Osteocyte (in vitro differentiated cells): ENCODE results near the gene AMBP. TPM values are rescaled to one million over a fixed set of nuclear protein-coding genes. Genes with fewer than 3 reads are reported as not detected.

Experiments
- DNase-seq: peaks from one replicate; pipeline ENCODE4 v3.0.0; 2021; ENCODE audit warnings: mixed read lengths; ENCODE audit not compliant: unreplicated experiment; ENCODE audit errors: extremely low spot score
- H3K27ac Mint-ChIP-seq: one replicate; pipeline ENCODE4 v1.8.0; 2021; ENCODE audit warnings: mild to moderate bottlenecking, mixed read lengths; ENCODE audit not compliant: unreplicated experiment
- H3K27me3 Mint-ChIP-seq: one replicate; pipeline ENCODE4 v1.8.0; 2021; ENCODE audit warnings: mixed read lengths; ENCODE audit not compliant: unreplicated experiment
- H3K36me3 Mint-ChIP-seq: one replicate; pipeline ENCODE4 v1.8.0; 2021; ENCODE audit warnings: mixed read lengths; ENCODE audit not compliant: unreplicated experiment
- H3K4me1 Mint-ChIP-seq: one replicate; pipeline ENCODE4 v1.8.0; 2021; ENCODE audit warnings: mixed read lengths; ENCODE audit not compliant: unreplicated experiment
- H3K4me3 Mint-ChIP-seq: one replicate; pipeline ENCODE4 v1.8.0; 2021; ENCODE audit warnings: mild to moderate bottlenecking, moderate library complexity, mixed read lengths; ENCODE audit not compliant: unreplicated experiment
- H3K9me3 Mint-ChIP-seq: one replicate; pipeline ENCODE4 v1.8.0; 2021; ENCODE audit warnings: mixed read lengths; ENCODE audit not compliant: unreplicated experiment
- long read RNA-seq: library from polyadenylated mRNA; unstranded; transcript quantifications from one replicate; pipeline ENCODE4 v2.0.0, GENCODE V29; 2021
- total RNA-seq: library from RNA; stranded (reverse); gene quantifications from 2 replicates; pipeline ENCODE4 v1.2.1, GENCODE V29; 2021
- TF ChIP-seq, protein P1 (sequence below): fragments of 200-600 bp; sonication (generic); IDR thresholded peaks from 2 replicates; pipeline ENCODE4 v1.5.0; 2021; ENCODE audit warnings: antibody characterized with exemption, mild to moderate bottlenecking, moderate library complexity

AMBP gene
- total RNA-seq = not detected in 2 replicates
- long read RNA-seq, partial matches to known transcripts = 0 of 2 reads
- long read RNA-seq, other reads (novel, unspliced or antisense) = 1 of 2 reads

DNA sequence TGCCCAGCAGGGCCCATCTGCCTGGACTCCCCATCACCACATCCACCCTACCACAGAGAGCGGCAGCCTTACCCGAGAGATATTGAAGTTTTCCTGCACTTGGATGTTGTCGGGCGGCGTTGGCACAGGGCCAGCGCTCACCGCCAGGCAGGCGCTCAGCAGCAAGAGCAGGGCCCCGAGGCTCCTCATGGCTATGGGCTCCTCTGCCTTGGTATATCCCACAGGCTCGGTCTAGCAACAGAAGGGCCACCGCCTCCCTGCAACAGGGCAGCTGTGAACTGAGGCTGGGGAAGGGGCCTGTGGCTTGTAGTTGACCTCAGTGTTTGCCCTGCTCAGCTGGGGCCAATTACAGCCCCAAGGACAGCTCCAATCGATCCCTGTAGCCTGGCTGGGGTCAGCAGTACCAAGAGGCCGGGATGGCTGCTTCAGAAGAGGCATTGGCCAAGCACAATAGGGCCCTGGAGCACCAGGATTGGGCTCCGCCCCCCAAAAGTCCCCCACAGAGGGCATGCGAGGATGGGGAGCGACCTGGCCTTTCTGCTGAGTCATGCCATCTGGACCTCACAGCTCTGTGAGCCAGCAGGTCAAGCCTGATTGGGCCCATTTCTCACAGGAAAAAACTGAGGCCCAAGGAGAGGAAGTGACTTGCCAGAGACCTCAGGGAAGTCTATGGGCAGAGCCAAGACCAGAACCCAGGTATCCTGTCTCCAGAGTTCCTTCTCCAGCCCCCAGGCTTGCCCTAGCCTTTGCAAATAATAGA, at the start of gene AMBP:
AMBP (minus strand) TSS at position 280 of the 760 bp plus-strand sequence; CDS start at position 189, 91 bp downstream.
- Mint-ChIP-seq H3K4me3 (no peak within 1 kb of the TSS), H3K27me3 (peaks cover 41% of the 10 kb centered on the region), H3K27ac (no peak within 1 kb of the TSS), H3K9me3 (no peaks in the 10 kb centered on the region), H3K36me3 (no peaks in the 10 kb centered on the region), H3K4me1 (peaks cover 3% of the 10 kb centered on the region)
- TF ChIP-seq, protein P1, sequence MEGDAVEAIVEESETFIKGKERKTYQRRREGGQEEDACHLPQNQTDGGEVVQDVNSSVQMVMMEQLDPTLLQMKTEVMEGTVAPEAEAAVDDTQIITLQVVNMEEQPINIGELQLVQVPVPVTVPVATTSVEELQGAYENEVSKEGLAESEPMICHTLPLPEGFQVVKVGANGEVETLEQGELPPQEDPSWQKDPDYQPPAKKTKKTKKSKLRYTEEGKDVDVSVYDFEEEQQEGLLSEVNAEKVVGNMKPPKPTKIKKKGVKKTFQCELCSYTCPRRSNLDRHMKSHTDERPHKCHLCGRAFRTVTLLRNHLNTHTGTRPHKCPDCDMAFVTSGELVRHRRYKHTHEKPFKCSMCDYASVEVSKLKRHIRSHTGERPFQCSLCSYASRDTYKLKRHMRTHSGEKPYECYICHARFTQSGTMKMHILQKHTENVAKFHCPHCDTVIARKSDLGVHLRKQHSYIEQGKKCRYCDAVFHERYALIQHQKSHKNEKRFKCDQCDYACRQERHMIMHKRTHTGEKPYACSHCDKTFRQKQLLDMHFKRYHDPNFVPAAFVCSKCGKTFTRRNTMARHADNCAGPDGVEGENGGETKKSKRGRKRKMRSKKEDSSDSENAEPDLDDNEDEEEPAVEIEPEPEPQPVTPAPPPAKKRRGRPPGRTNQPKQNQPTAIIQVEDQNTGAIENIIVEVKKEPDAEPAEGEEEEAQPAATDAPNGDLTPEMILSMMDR = no peak
- no peak for DNase-seq

DNA sequence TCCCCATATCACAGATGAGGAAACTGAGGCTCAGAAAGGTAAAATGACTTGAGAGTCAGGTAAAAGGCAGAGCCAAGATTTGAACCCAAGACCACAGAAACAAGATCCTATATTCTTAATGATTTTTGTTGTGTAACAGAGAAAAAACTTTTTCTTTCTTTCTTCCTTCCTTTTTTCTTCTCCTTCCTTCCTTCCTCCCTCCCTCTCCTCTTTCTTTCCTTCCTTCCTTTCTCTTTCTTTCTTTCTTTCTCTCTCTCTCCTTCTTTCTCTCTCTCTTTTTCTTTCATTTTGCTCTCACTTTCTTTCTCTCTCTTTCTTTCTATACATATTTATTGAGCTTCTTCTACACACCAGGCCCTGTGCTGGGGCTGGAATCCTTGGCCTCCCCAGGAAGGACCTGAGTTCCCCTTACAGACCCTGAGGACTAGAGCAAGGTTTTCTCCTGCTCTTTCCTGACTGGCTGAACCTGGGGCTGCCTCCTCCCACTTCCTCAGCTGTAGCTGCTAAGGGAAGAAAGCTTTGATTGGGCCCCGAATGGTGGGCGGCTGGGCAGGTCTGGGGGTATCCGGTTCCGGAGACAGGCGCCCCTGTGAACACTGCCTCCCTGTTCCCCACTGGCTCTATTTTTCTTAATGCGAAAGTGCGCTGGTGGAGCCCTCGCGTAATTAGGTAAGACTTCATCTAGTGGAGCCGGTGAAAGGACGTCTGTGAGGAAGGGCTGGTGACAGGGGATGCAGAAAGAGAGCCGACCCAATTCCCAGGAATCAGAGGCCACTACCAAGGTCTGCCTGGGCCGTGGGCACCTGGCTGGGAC, 48.4 kb upstream of the AMBP start:
- no peaks in the 10 kb centered on the region for H3K9me3 Mint-ChIP-seq
- TF ChIP-seq, protein P1 = no peak
- H3K4me1 Mint-ChIP-seq = no peaks in the 10 kb centered on the region
- H3K36me3 Mint-ChIP-seq = no peaks in the 10 kb centered on the region
- no peak overlapping the region for H3K27ac Mint-ChIP-seq
- H3K27me3 Mint-ChIP-seq = peaks cover 27% of the 10 kb centered on the region
- DNase-seq = no peak
- no peak overlapping the region for H3K4me3 Mint-ChIP-seq

GRCh38 chr9:114125476-114126013, 47.4 kb upstream of the AMBP start:
- no peak overlapping the region for H3K4me3 Mint-ChIP-seq
- DNase-seq = no peak
- H3K27ac Mint-ChIP-seq = no peak overlapping the region
- TF ChIP-seq, protein P1 = no peak
- H3K4me1 Mint-ChIP-seq = peaks cover 3% of the 10 kb centered on the region
- H3K9me3 Mint-ChIP-seq = no peaks in the 10 kb centered on the region
- peaks cover 24% of the 10 kb centered on the region for H3K27me3 Mint-ChIP-seq
- no peaks in the 10 kb centered on the region for H3K36me3 Mint-ChIP-seq

DNA sequence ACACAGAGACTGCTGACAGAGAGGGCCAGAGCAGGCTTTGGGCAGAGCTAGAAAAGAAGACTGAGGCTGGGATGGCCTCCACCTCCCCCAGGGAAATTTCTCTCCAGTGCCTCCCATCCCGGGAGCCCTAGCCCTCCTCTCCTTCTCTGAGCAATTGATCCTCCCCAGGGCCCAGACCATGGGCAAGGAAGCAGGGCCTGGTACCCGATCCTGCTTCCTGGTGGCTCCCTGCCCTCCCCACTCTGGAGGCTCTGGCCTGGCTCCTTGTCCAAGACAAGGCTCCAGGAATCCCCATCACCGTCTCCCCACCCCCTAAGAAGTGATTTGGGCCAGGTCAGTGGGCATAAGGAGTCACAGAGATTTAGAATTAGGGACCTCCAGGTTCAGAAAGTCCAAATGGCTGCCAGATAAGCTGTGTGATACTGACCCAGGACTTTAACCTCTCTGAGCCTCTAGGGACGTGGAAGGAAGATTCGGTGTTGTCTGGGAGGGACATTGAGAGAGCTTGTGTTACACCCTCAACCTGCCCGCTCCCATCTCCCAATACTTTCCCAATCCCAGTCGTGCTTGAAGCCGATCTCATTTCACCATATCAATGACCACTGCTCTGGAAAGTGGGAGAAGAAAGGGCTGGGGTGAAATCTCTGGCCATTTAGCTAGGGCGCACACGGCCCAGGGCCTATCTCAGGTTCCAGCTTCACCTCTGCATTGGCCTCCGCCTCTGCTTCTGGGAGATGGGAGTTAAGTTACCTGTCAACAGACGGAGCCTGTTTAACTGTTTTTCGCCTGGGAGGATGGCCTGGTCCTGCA, 46.8 kb upstream of the AMBP start:
- Mint-ChIP-seq H3K9me3 (no peaks in the 10 kb centered on the region), H3K27ac (no peak overlapping the region), H3K4me1 (peaks cover 3% of the 10 kb centered on the region), H3K4me3 (no peak overlapping the region), H3K27me3 (peaks cover 20% of the 10 kb centered on the region), H3K36me3 (no peaks in the 10 kb centered on the region)
- no peak for DNase-seq
- TF ChIP-seq, protein P1 = no peak
